Choroid plexus epithelial cell (primary cell): Measurements from ENCODE around the gene HAPLN1.

Experiments
- DNase-seq: peaks from one replicate; pipeline ENCODE4 v3.0.0-alpha.2; 2010; ENCODE audit warnings: low read depth
- H3K4me3 ChIP-seq: 2 replicates; pipeline ENCODE4 v1.5.1; 2011; ENCODE audit warnings: low read depth, mild to moderate bottlenecking, control low read depth, low read length, moderate library complexity
- TF ChIP-seq, protein P1 (sequence below): conservative IDR thresholded peaks from 2 replicates; pipeline ENCODE4 v1.5.1; 2011; ENCODE audit warnings: low read depth, mild to moderate bottlenecking, control low read depth, inconsistent platforms, low read length, moderate library complexity

Gene HAPLN1

DNA sequence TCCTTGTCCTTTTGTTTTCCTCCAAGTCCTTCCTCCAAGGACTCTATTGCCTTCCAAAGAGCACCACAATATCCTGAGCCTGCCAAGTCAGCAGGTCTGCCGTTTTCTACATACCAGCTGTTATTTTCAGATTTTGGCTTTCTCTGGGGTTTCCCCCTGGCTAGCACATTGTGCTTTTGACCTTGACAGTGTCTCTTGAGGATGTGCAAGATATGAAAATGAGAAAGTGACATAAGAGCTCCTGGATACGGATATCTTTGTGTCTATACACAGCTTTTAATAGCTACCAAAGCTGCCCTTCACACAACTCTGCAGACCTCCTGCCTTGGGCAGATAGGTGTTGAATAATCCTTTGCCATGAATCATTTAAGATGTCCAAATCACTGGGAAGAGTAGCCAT lies 67.0 kb downstream of the HAPLN1 start:
- TF ChIP-seq, protein P1, sequence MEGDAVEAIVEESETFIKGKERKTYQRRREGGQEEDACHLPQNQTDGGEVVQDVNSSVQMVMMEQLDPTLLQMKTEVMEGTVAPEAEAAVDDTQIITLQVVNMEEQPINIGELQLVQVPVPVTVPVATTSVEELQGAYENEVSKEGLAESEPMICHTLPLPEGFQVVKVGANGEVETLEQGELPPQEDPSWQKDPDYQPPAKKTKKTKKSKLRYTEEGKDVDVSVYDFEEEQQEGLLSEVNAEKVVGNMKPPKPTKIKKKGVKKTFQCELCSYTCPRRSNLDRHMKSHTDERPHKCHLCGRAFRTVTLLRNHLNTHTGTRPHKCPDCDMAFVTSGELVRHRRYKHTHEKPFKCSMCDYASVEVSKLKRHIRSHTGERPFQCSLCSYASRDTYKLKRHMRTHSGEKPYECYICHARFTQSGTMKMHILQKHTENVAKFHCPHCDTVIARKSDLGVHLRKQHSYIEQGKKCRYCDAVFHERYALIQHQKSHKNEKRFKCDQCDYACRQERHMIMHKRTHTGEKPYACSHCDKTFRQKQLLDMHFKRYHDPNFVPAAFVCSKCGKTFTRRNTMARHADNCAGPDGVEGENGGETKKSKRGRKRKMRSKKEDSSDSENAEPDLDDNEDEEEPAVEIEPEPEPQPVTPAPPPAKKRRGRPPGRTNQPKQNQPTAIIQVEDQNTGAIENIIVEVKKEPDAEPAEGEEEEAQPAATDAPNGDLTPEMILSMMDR, result no peak
- peak; percentile 52 for DNase-seq
- no peak overlapping the region for H3K4me3 ChIP-seq

GRCh38 chr5:83645936-83646335 lies 74.7 kb downstream of the HAPLN1 start:
- peak; percentile 45 for DNase-seq
- no peak overlapping the region for H3K4me3 ChIP-seq
- TF ChIP-seq, protein P1, result no peak

DNA sequence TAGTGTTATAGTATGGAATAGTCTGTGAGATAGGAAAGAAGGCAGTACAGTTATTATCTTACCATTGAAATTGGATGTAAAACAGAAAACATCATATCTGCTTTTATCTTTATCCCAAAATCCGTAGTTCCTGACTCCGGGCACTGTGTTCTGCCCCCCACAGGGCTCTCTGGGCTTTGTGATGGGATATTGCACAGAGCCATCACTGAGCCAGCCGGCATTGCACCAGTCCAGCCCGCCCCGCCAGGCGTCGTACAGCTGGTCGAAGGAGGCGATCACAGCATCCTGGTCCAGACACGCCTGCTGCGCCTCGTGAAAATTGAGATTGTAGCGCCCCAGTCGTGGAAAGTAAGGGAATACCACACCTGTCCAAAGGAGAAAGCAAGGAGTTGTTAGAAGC lies 76.4 kb downstream of the HAPLN1 start:
- TF ChIP-seq, protein P1, result no peak
- no peak for DNase-seq
- H3K4me3 ChIP-seq, result no peak overlapping the region

DNA sequence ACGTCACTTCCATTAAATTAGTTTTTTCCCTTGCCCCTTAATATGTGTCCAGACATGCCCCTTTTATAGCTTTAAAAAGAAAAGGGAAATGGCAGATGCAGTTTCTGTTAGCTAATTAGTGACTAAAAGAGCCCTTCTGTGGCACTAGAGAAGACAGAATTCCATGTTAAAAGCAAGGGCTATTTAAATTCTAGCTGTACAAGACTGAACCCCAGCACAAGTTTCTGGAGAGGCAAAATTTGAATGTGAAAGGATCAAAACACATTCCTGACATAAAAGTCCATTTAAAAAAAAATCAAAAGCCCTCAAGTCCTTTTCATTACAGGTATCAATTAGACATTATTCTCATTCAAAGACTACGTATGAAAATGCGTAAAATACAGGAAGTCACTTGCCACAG lies 78.7 kb downstream of the HAPLN1 start:
- TF ChIP-seq, protein P1, result no peak
- no peak overlapping the region for H3K4me3 ChIP-seq

DNA sequence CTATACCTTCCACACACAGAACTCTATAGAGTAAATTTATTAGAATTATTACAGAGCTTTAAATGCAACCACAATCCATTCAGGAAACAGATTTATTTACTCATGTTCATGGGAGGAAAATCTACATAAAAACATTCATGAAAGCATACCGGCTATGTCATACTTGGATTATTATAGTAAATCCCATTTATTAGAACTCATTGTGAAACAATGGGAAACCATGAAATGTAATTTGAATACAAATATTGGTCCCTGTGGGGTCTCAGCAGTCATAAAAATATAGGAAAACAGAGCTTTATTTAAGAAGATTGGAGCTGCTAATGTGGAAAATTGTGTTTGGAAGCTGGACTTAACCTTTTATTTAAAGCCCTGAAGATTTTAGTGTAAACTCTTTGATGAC lies 80.7 kb downstream of the HAPLN1 start:
- no peak for DNase-seq
- TF ChIP-seq, protein P1, result no peak
- H3K4me3 ChIP-seq, result no peak overlapping the region

More for the DNA sequence above, 78.7 kb downstream of the HAPLN1 start:
- DNase-seq, result no peak

- no peak overlapping the region for H3K4me3 ChIP-seq
- peak; percentile 68 for DNase-seq
- TF ChIP-seq, protein P1, result no peak
Observed at GRCh38 chr5:83636156-83636555, 84.5 kb downstream of the HAPLN1 start.

DNA sequence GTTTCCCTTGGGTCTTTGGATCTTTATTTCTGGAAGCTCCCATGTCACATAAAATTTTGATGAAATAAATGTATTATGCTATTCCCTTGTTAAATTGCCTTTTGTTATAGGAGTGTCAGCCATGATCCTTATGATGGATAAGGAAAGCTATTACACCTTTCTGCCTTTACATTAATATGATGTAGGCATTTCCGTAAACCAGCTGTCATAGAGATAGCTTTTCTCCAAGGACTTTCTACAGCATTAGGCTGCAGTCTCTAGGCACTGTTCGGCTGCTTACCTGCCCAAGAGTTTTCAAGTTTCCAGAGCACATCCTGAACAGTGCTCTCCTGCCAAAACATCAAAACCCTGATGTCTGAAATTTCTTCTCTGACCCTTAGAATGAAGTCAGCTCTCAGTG lies 87.4 kb downstream of the HAPLN1 start:
- TF ChIP-seq, protein P1, result no peak
- no peak for DNase-seq
- H3K4me3 ChIP-seq, result no peak overlapping the region
